Hepatocyte (in vitro differentiated cells): Measurements from ENCODE around the gene PCBP3.

ENCODE experiments used
- EZH2 ChIP-seq: fragments of 200-600 bp; sonication (generic); IDR thresholded peaks from 2 replicates; pipeline ENCODE4 v1.6.1; 2016; ENCODE audit warnings: antibody characterized with exemption, mild to moderate bottlenecking, borderline replicate concordance
- EZH2phosphoT487 ChIP-seq: fragments of 200-600 bp; sonication (generic); IDR thresholded peaks from one replicate; pipeline ENCODE4 v1.6.1; 2018; ENCODE audit warnings: antibody characterized with exemption, mild to moderate bottlenecking, low read depth, moderate library complexity; ENCODE audit not compliant: unreplicated experiment, severe bottlenecking
- TF ChIP-seq, protein P1 (sequence below): fragments of 200-600 bp; sonication (generic); IDR thresholded peaks from 2 replicates; pipeline ENCODE4 v1.5.1; 2016; ENCODE audit warnings: antibody characterized with exemption, mild to moderate bottlenecking; ENCODE audit not compliant: poor library complexity

DNA sequence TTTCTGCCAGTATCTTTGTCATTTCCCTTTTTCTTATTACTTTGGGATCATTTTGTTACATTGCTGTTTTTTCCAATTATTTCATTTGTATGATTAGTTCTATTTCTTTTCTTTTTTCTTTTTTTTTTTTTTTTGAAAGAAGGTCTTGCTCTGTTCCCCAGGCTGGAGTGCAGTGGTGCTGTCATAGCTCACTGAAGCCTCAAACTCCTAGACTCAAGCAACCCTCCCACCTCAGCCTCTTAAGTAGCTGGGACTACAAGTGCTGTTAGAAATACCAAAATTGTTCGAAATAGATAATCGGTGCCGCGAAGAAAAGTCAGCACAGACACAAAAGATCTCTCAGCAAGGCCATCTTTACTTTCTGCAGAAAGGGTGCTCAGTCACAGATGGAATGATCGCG lies 311.4 kb downstream of the PCBP3 start:
- TF ChIP-seq EZH2 = no peak
- TF ChIP-seq, protein P1, sequence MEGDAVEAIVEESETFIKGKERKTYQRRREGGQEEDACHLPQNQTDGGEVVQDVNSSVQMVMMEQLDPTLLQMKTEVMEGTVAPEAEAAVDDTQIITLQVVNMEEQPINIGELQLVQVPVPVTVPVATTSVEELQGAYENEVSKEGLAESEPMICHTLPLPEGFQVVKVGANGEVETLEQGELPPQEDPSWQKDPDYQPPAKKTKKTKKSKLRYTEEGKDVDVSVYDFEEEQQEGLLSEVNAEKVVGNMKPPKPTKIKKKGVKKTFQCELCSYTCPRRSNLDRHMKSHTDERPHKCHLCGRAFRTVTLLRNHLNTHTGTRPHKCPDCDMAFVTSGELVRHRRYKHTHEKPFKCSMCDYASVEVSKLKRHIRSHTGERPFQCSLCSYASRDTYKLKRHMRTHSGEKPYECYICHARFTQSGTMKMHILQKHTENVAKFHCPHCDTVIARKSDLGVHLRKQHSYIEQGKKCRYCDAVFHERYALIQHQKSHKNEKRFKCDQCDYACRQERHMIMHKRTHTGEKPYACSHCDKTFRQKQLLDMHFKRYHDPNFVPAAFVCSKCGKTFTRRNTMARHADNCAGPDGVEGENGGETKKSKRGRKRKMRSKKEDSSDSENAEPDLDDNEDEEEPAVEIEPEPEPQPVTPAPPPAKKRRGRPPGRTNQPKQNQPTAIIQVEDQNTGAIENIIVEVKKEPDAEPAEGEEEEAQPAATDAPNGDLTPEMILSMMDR = no peak
- no peak for TF ChIP-seq EZH2phosphoT487
